Measurements from ENCODE around the gene METTL1.

- TF ChIP-seq POLR2A (IDR thresholded peaks at IDR 0.05) (no peak), CTCF (IDR thresholded peaks at IDR 0.05 in 4 of 5, conservative IDR thresholded peaks at IDR 0.05 in 1 of 5) (no peak)
These were observed 6.0 kb upstream of the METTL1 start for GRCh38 chr12:57777911-57778310.
